H1 (cell line): ENCODE measurements around the gene CMTM3.

Experiments
- EP300 ChIP-seq, 2 experiments: IDR thresholded peaks; 1 replicate in 1 of 2; 2 replicates in 1 of 2; pipeline ENCODE4 v1.6.1; 2011 to 2012; ENCODE audit warnings: low read depth in 2 of 2, low read length in 2 of 2, mild to moderate bottlenecking in 2 of 2, borderline replicate concordance in 1 of 2, inconsistent platforms in 1 of 2, moderate library complexity in 1 of 2
- KDM1A ChIP-seq: fragments of 200-600, 300-600 bp; sonication (generic); IDR thresholded peaks from 2 replicates; pipeline ENCODE4 v1.7.1; 2016; ENCODE audit warnings: mild to moderate bottlenecking, low read length, borderline replicate concordance
- RFX5 ChIP-seq: IDR thresholded peaks from 2 replicates; pipeline ENCODE4 v1.6.1; 2011; ENCODE audit warnings: low read depth, low read length, improper control_type of control experiment, borderline replicate concordance
- SP1 ChIP-seq: IDR thresholded peaks from 2 replicates; pipeline ENCODE4 v1.6.1; 2011; ENCODE audit warnings: low read depth, low read length
- TF ChIP-seq, protein P1 (sequence below), 3 experiments: IDR thresholded peaks; 1 replicate in 2 of 3; 2 replicates in 1 of 3; pipeline versions ENCODE4 v1.5.1 to v1.6.1; 2011; ENCODE audit warnings: low read length in 3 of 3, mild to moderate bottlenecking in 3 of 3, inconsistent platforms in 2 of 3, low read depth in 1 of 3, moderate library complexity in 1 of 3; ENCODE audit not compliant: insufficient read depth in 1 of 3; ENCODE audit errors: control extremely low read depth in 1 of 3

DNA sequence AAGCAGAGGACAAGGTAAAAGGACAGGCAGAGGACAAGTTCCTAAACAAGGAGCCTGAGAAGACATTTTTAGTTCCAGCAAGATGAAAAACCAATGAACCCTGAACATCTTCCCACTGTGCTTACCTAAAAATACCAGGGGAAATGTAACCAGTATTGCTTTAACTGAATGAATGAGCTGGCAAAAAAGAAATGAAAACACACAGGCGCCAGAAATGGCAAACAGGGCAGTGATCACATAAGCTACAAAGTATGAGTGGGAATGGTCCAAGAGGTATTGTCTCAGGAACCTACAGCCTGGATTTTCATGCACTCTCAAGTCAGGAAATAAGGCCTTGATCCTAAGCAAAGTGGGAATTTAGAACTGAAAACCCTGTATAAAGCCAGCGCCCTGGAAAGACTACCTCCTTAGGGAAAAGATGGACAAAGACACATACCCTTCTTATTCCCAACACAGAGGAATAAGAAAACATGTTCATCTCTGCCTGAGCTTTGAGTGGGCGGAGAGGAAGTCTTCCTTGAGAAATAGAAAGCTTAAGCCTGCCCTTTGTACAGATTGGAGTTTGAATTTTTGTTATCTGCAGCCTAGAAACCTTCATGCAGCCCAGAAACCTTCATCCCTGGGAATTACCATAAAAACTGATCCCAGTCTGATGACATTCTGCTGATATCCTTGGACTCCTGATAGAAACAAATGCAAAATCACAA is 23.1 kb upstream of the CMTM3 start:
- TF ChIP-seq KDM1A: no peak
- no peak for TF ChIP-seq SP1
- no peak for TF ChIP-seq RFX5
- TF ChIP-seq, protein P1, sequence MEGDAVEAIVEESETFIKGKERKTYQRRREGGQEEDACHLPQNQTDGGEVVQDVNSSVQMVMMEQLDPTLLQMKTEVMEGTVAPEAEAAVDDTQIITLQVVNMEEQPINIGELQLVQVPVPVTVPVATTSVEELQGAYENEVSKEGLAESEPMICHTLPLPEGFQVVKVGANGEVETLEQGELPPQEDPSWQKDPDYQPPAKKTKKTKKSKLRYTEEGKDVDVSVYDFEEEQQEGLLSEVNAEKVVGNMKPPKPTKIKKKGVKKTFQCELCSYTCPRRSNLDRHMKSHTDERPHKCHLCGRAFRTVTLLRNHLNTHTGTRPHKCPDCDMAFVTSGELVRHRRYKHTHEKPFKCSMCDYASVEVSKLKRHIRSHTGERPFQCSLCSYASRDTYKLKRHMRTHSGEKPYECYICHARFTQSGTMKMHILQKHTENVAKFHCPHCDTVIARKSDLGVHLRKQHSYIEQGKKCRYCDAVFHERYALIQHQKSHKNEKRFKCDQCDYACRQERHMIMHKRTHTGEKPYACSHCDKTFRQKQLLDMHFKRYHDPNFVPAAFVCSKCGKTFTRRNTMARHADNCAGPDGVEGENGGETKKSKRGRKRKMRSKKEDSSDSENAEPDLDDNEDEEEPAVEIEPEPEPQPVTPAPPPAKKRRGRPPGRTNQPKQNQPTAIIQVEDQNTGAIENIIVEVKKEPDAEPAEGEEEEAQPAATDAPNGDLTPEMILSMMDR (IDR thresholded peaks at IDR 0.05; ENCODE audit: control extremely low read depth in 1 of 3, insufficient read depth in 1 of 3, low read depth in 1 of 3, low read length in 3 of 3): no peak
- TF ChIP-seq EP300 (IDR thresholded peaks at IDR 0.05; ENCODE audit: borderline replicate concordance in 1 of 2, low read depth in 2 of 2, low read length in 2 of 2): no peak
